Measurements from ENCODE around the gene VAX1.

DNA sequence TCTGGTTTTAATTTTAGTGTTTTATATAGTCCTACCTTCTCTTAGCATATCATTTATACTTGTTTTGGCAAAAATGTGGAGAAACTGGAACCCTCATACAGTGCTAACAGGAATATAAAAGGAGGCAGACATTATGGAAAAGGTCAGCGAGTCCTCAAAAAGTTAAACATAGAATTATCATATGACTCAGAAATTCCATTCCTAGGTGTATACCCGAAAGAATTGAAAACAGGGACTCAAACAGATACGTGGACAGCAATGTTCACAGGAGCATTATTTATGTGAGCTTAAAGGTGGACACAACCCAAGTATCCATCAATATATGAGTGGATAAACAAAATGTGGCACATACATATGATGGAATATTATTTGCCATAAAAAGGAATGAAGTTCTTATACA lies 51.5 kb downstream of the VAX1 start:
- TF ChIP-seq, protein P1, sequence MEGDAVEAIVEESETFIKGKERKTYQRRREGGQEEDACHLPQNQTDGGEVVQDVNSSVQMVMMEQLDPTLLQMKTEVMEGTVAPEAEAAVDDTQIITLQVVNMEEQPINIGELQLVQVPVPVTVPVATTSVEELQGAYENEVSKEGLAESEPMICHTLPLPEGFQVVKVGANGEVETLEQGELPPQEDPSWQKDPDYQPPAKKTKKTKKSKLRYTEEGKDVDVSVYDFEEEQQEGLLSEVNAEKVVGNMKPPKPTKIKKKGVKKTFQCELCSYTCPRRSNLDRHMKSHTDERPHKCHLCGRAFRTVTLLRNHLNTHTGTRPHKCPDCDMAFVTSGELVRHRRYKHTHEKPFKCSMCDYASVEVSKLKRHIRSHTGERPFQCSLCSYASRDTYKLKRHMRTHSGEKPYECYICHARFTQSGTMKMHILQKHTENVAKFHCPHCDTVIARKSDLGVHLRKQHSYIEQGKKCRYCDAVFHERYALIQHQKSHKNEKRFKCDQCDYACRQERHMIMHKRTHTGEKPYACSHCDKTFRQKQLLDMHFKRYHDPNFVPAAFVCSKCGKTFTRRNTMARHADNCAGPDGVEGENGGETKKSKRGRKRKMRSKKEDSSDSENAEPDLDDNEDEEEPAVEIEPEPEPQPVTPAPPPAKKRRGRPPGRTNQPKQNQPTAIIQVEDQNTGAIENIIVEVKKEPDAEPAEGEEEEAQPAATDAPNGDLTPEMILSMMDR (conservative IDR thresholded peaks at IDR 0.05; ENCODE audit: low read length) = no peak
- TF ChIP-seq EZH2phosphoT487 (IDR thresholded peaks at IDR 0.05; ENCODE audit: borderline replicate concordance, low read depth, low read length) = no peak
